ENCODE data around the gene B3GALT6. TPM values are rescaled to one million over a fixed set of nuclear protein-coding genes. Genes with fewer than 3 reads are reported as not detected.

B3GALT6 gene
- total RNA-seq, 1 donor from 2014 or later: 15.8 TPM

GRCh38 chr1:1245178-1245816 lies 13.3 kb downstream of the B3GALT6 start:
- no peak overlapping the region for H3K27ac ChIP-seq
- H3K27ac Mint-ChIP-seq: no peak overlapping the region
- H3K36me3 Mint-ChIP-seq: no peaks in the 10 kb centered on the region
- no peak overlapping the region for H2AFZ ChIP-seq (replicated peaks)
- DNase-seq (ENCODE audit: low spot score): peak; percentile 31
- no peaks in the 10 kb centered on the region for H3K9me3 ChIP-seq (ENCODE audit: low read depth)
- no peak overlapping the region for H3K4me3 Mint-ChIP-seq
- H3K4me2 ChIP-seq: no peak overlapping the region
- no peak overlapping the region for H3K9ac ChIP-seq
- H4K20me1 ChIP-seq (ENCODE audit: low read depth): peaks cover 19% of the 10 kb centered on the region
- H3K36me3 ChIP-seq: no peaks in the 10 kb centered on the region
- TF ChIP-seq CTCF (IDR thresholded peaks at IDR 0.05) (no peak), EZH2 (IDR thresholded peaks at IDR 0.05) (no peak), EZH2phosphoT487 (IDR thresholded peaks at IDR 0.05) (no peak)
- peaks cover 4% of the 10 kb centered on the region for H3K27me3 Mint-ChIP-seq (ENCODE audit: insufficient read depth, low read depth)
- peaks cover 30% of the 10 kb centered on the region for H3K27me3 ChIP-seq
- peaks cover 5% of the 10 kb centered on the region for H3F3A ChIP-seq (ENCODE audit: low read depth)
- peaks cover 5% of the 10 kb centered on the region for H3K4me1 ChIP-seq
- H3K4me1 Mint-ChIP-seq: no peaks in the 10 kb centered on the region
- H3K4me3 ChIP-seq: no peak overlapping the region
- no peaks in the 10 kb centered on the region for H3K9me3 Mint-ChIP-seq
- no peaks in the 10 kb centered on the region for H3K79me2 ChIP-seq (ENCODE audit: low read depth)

- H3K9me3 Mint-ChIP-seq: no peaks in the 10 kb centered on the region
- H3K4me3 Mint-ChIP-seq: no peak overlapping the region
These were observed 14.0 kb downstream of the B3GALT6 start for GRCh38 chr1:1245817-1246576.

GRCh38 chr1:1246577-1247340 lies 14.7 kb downstream of the B3GALT6 start, which contains the start of gene C1QTNF12:
TSS of gene C1QTNF12 (minus strand) at chr1:1246722. CDS start at chr1:1246690, 32 bp downstream.
- no peaks in the 10 kb centered on the region for H3K36me3 Mint-ChIP-seq
- H2AFZ ChIP-seq (replicated peaks): peak within 1 kb of the TSS; percentile 48
- TF ChIP-seq EZH2 (IDR thresholded peaks at IDR 0.05) (peak; percentile 50), CTCF (IDR thresholded peaks at IDR 0.05) (no peak)
- H3K4me2 ChIP-seq: peak within 1 kb of the TSS; percentile 68
- no peaks in the 10 kb centered on the region for H3K9me3 ChIP-seq (ENCODE audit: low read depth)
- peak within 1 kb of the TSS; percentile 18 for H3K4me3 ChIP-seq
- no peaks in the 10 kb centered on the region for H3K9me3 Mint-ChIP-seq
- peak within 1 kb of the TSS; percentile 64 for H3K4me3 Mint-ChIP-seq
- H3K27me3 Mint-ChIP-seq (ENCODE audit: insufficient read depth, low read depth): peaks cover 4% of the 10 kb centered on the region
- H3K4me1 Mint-ChIP-seq: no peaks in the 10 kb centered on the region
- H3F3A ChIP-seq (ENCODE audit: low read depth): peaks cover 12% of the 10 kb centered on the region
- H3K27ac Mint-ChIP-seq: no peak within 1 kb of the TSS
- no peaks in the 10 kb centered on the region for H3K36me3 ChIP-seq
- no peak within 1 kb of the TSS for H3K27ac ChIP-seq
- H3K9ac ChIP-seq: no peak within 1 kb of the TSS
- DNase-seq (ENCODE audit: low spot score): peak; percentile 64
- H3K27me3 ChIP-seq: peaks cover 30% of the 10 kb centered on the region
- no peaks in the 10 kb centered on the region for H3K79me2 ChIP-seq (ENCODE audit: low read depth)
- peaks cover 19% of the 10 kb centered on the region for H4K20me1 ChIP-seq (ENCODE audit: low read depth)
- H3K4me1 ChIP-seq: peaks cover 5% of the 10 kb centered on the region

More at GRCh38 chr1:1245817-1246576, 14.0 kb downstream of the B3GALT6 start:
- no peaks in the 10 kb centered on the region for H3K79me2 ChIP-seq (ENCODE audit: low read depth)
- H2AFZ ChIP-seq (replicated peaks): no peak overlapping the region
- peaks cover 5% of the 10 kb centered on the region for H3K4me1 ChIP-seq
- no peak overlapping the region for H3K27ac Mint-ChIP-seq
- H3F3A ChIP-seq (ENCODE audit: low read depth): peaks cover 12% of the 10 kb centered on the region
- no peak overlapping the region for H3K27ac ChIP-seq
- no peak for DNase-seq (ENCODE audit: low spot score)
- H3K27me3 Mint-ChIP-seq (ENCODE audit: insufficient read depth, low read depth): peaks cover 4% of the 10 kb centered on the region
- peaks cover 30% of the 10 kb centered on the region for H3K27me3 ChIP-seq
- H3K4me2 ChIP-seq: peak overlapping the region; percentile 68
- H3K9me3 ChIP-seq (ENCODE audit: low read depth): no peaks in the 10 kb centered on the region
- H3K36me3 ChIP-seq: no peaks in the 10 kb centered on the region
- H4K20me1 ChIP-seq (ENCODE audit: low read depth): peaks cover 19% of the 10 kb centered on the region
- no peak for TF ChIP-seq EZH2 (IDR thresholded peaks at IDR 0.05)
- TF ChIP-seq CTCF (IDR thresholded peaks at IDR 0.05): no peak
- TF ChIP-seq EZH2phosphoT487 (IDR thresholded peaks at IDR 0.05): no peak
- H3K4me3 ChIP-seq: peak overlapping the region; percentile 18
- H3K9ac ChIP-seq: no peak overlapping the region
- H3K4me1 Mint-ChIP-seq: no peaks in the 10 kb centered on the region
- no peaks in the 10 kb centered on the region for H3K36me3 Mint-ChIP-seq
